Panc1 (cell line): Measurements from ENCODE around the gene GLRA3.

ENCODE experiments used
- CTCF ChIP-seq: fragments of 450-650 bp; IDR thresholded peaks from 2 replicates; pipeline ENCODE4 v1.5.1; 2017; ENCODE audit warnings: mild to moderate bottlenecking
- POLR2AphosphoS5 ChIP-seq: IDR thresholded peaks from 2 replicates; pipeline ENCODE4 v1.6.1; 2012; ENCODE audit warnings: mild to moderate bottlenecking, low read depth, low read length, moderate library complexity
- REST ChIP-seq, 2 experiments: IDR thresholded peaks; 2 replicates each; pipeline ENCODE4 v1.6.1; 2011 to 2012; ENCODE audit warnings: low read depth in 2 of 2, control low read depth in 1 of 2, low read length in 1 of 2, mild to moderate bottlenecking in 1 of 2, moderate library complexity in 1 of 2; ENCODE audit not compliant: insufficient read depth in 1 of 2
- SIN3A ChIP-seq: IDR thresholded peaks from 2 replicates; pipeline ENCODE4 v1.6.1; 2012; ENCODE audit warnings: low read depth, mild to moderate bottlenecking, low read length, moderate library complexity, borderline replicate concordance; ENCODE audit not compliant: insufficient read depth
- TCF7L2 ChIP-seq: IDR thresholded peaks from 2 replicates; pipeline ENCODE4 v1.6.1; 2011; ENCODE audit warnings: mild to moderate bottlenecking, low read depth, low read length, inconsistent platforms

DNA sequence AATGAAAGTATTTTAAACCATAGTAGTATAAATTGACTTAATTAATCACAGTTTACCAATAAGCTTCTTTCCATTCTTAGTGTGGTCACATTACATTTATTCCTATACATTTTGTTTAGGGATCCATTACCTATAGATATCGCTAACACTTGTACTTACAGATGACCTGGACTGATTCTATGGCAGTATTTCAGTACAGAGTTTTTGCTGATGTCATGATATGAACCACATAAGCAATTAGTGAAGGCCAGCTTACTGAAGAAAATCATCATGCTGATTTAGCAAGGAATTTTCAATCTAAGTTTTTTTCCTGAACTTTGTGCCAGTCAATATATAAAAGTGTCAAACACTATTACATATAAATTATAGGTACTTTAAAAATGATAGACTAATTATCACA, 193.3 kb downstream of the GLRA3 start:
- TF ChIP-seq REST (IDR thresholded peaks at IDR 0.05; ENCODE audit: insufficient read depth in 1 of 2, low read depth in 2 of 2, low read length in 1 of 2), result no peak
- TF ChIP-seq CTCF, result no peak
- no peak for TF ChIP-seq POLR2AphosphoS5
- no peak for TF ChIP-seq TCF7L2
- no peak for TF ChIP-seq SIN3A
